HG02840 (cell line): ENCODE measurements around the gene GABRP.
"Not testable (repeated sequence)": the region's sequence is repeated elsewhere in the genome, so short reads cannot be mapped to it uniquely, and the experiment has no call there.

ENCODE experiments used
- ATAC-seq: cut with Tn5 transposase; IDR thresholded peaks from one replicate; pipeline ENCODE4 v1.9.1; 2021; ENCODE audit warnings: mild to moderate bottlenecking, moderate library complexity, moderate number of reproducible peaks; ENCODE audit not compliant: unreplicated experiment, low FRiP score

The GABRP gene

GRCh38 chr5:170754508-170754907 lies 29.0 kb upstream of the GABRP start:
- ATAC-seq = not testable (repeated sequence)

GRCh38 chr5:170755679-170756456 lies 27.7 kb upstream of the GABRP start:
- ATAC-seq = no peak

- ATAC-seq = no peak
Measured at GRCh38 chr5:170756691-170757090, 26.8 kb upstream of the GABRP start.

DNA sequence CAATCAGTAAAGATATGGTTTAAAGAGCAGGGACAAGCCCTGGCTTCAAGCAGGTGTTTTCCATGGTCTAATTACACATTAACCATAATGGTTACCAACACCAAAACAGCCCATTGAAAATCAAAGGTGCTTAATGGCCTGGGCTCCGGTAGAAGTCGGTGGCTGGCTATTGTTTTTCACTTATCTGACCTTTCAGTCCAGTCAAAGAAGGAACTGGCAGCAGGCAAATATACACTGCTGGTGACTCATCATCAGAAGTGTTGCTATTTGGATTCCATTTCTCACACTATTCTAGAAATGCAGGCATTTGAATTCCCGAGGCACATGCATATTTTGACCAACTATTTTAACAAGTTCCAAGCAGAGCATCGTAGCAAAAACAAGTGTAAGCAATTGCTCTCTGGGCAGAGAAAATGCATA lies 26.3 kb upstream of the GABRP start:
- ATAC-seq = peak; percentile 95

- no peak for ATAC-seq
Measured at GRCh38 chr5:170757669-170758068, 25.9 kb upstream of the GABRP start.

DNA sequence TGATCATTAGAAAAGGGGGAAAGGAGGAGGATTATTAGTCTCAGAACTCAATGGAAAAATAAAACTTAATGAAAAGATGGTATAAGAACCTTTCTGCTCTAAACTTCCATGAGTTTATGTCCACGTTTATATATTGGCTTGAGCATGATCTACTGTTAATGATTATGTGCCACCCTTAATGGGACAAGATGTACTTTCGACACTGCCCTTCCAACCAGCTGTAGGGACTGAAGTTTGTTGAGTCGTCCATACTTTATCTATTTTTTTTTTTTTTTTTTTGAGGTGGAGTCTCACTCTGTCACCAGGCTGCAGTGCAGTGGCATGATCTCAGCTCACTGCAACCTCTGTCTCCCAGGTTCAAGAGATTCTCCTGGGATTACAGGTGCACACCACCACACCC lies 25.0 kb upstream of the GABRP start:
- ATAC-seq = no peak

DNA sequence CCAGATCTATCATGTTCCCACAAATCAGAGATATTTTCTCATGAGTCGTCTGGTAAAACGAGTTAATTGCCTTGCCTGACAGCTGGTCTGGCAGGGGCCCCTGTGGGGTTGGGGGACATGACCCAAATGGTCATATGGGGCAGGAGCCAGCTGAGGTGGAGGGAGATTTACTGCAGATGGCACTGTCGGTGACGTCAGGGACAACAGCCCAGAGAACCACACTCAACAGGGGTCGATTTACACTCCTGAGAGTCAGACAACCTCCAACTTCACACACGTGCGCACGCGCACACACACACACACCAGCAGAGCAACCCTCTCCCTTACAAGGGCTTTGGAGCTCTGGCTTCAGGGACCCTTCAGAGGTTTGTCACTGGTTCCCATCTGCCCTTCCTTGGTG lies 23.4 kb upstream of the GABRP start:
- ATAC-seq = no peak

- ATAC-seq = no peak
Measured at GRCh38 chr5:170761048-170761707, 22.3 kb upstream of the GABRP start.

DNA sequence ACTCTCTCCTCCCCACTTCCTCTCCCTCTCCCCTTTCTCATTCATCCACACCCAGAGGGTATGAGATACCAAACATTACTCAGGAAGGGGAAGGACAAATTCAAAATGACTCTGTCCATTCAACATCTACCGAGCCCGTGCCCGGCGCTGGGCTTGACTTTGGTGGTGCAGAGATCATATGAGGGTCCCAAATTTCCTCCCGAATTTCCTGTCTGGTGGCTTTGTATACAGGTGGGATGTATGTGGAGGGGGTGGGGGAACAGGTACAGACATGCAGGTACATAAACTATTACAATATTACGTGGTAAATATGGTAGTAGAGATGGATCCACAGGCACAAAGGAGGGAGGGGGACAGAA lies 21.8 kb upstream of the GABRP start:
- no peak for ATAC-seq

- not testable (repeated sequence) for ATAC-seq
Measured at GRCh38 chr5:170762298-170762697, 21.2 kb upstream of the GABRP start.

GRCh38 chr5:170765868-170766267 lies 17.7 kb upstream of the GABRP start:
- ATAC-seq = not testable (repeated sequence)

DNA sequence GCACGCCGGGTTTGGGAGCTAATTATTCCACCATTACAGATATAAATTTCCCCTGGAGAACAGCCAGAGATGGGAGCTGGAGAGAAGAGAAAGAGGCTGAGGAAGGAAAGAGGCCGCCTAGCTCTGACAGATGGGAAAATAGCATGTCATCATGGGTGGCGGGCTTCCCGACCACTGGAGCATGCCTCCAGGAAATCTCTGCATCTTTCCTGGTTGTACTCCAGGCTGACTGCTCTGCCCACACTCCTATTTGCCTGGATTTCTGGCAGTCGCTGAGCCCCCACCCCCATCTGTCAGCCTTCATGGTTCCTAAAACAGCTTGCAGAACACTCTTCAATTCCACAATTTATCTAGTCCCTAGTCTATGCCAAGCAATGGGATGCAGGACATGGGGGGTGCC lies 14.3 kb upstream of the GABRP start:
- ATAC-seq = no peak

GRCh38 chr5:170769898-170770416 lies 13.6 kb upstream of the GABRP start:
- no peak for ATAC-seq

- ATAC-seq = no peak
Measured at GRCh38 chr5:170771496-170771895, 12.0 kb upstream of the GABRP start.

DNA sequence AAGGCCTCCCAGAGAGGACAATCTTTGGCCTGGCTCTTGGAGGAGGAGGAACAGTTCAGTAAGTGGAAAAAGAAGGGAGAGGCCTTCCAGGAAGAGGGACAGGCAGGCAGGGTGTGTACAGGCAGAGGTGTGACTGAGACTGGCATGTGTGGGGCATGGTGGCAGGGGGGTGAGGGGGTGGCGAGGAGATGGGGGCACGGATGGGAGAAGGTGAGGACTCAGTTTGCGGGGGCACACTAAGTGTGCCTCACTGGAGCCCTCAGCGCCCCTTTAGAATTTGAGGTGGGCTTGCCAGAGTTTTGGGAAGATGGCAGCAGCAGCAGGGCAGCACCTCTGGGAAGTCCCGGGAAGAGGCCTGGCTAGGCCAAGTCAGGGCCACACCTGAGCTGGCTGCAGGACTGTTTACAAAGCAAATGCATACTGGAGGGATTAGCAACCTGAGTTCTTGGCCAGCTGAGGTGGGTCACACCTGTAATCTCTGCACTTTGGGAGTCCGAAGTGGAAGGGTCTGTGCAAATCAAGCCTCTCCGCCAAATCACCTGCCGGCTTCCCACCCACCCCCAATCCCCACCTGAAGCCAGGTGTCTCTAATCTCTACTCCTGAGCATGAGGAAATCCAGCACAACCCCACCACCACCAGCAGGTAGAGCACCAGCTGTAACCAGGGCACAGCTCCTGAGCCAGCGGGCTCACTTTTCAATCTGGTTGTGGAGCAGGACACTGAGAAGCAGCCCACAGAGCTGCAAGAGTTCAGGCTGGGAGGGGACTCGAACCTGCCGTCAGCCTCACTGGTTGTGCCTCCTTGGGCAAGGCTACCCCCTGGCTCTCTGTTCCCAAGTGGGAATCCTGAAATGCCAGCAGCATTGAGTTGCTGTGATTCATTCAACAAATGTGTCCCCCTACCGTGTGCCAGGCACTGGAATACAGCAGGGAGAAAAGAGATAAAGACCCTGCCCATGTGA lies 10.2 kb upstream of the GABRP start:
- ATAC-seq = no peak

GRCh38 chr5:170774831-170775230 lies 8.7 kb upstream of the GABRP start:
- no peak for ATAC-seq

GRCh38 chr5:170781946-170782345 lies 1.6 kb upstream of the GABRP start:
- ATAC-seq = no peak

GRCh38 chr5:170782438-170782837 lies 1.1 kb upstream of the GABRP start:
- ATAC-seq = no peak

- ATAC-seq = no peak
Measured at GRCh38 chr5:170785416-170785815, 1.9 kb downstream of the GABRP start.

DNA sequence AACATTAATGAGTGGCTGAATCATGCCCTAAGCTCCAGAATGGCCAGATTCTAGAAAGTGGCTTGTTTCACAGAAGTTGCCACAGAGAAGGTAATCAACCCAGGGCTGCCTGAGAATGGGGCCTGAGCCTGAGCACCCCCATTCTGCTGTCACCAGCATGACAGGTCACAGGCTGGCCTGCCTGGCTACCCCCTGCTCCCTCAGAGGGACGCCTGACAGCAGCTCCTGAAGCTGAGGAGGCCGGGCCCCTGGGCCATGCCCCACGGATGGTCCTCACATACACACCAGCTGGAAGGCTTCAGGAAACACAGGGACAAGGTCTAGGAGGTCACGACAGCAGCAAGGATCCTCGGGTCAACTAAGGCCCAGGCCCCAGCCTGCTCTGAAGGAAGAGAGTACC lies 3.7 kb downstream of the GABRP start:
- ATAC-seq = no peak
